SK-N-MC (cell line): ENCODE results near the gene CD34.

Experiments used
- EZH2 ChIP-seq: fragments of 200-600 bp; sonication (generic); IDR thresholded peaks from one replicate; pipeline ENCODE4 v1.6.1; 2017; ENCODE audit warnings: antibody characterized with exemption
- FOXP2 ChIP-seq: optimal IDR thresholded peaks from 2 replicates; pipeline ENCODE3; 2011; ENCODE audit warnings: mild to moderate bottlenecking, moderate library complexity; ENCODE audit not compliant: insufficient read depth; ENCODE audit errors: extremely low read length, control extremely low read depth

DNA sequence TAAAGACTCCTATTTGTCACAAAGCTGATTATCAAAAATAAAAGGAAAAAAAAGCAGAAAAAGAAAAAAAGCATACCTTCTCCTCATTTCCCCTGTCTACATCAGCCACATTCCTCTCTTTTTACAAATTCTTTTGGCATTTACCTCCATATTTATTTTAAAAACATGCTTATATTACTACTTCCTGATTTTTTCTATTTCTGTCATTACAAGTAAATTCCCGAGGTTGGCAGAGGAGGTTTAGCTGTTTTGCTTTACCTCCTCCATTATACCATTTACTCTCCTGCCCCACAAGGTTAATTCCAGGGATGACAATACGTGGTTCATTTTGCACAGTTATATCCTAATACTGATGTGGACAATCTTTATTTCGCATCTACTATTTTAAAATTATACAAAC is 26.3 kb upstream of the CD34 start:
- TF ChIP-seq EZH2 (no peak), FOXP2 (no peak)
